NCI-H1417 treated with DMSO at 0.1 percent for 48 hours (cell line): Measurements from ENCODE around the gene TPGS1.

Experiments
- DNase-seq: peaks from one replicate; lab custom pipeline; 2025; lab: John Stamatoyannopoulos, UW

The TPGS1 gene

DNA sequence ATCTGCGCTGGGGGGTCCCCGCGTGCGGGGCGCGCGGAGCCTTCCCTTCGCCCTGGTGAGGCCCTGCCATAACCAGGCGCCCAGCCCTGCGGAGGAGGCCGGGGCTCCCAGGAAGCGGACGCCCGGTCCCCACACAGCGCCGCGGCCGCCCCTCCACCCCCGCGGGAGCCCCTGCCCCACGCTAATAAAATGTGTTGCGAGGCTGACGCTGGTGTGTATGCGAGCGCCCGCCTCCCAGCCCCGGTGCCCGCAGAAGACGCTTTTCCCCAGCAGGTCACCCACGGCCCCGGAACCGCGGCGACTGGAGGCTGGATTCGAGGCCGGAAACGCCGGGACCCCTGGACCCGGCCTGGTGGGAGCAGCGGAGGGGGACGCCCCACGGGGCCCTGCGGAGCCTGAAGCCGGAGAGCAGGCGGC lies 12.2 kb downstream of the TPGS1 start:
- no peak for DNase-seq

DNA sequence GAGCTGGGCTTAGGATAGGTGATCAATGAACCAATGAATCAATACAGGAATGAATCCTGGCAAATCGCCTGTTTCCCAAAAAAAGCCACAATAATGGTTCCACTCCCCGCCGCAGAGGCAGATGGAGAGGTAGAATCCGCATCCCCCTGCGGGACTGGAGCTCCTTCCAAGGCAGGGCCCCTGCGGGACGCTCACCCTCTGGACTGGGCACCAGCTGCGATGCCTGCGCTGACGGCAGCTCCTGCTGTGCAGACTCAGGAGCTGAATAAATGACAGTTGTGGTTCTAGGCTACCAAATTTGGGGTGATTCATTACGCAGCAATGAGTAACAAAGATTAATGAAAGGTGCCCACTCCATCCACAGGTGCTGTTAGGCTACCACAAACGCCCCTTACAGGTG lies 15.4 kb downstream of the TPGS1 start:
- DNase-seq: no peak

DNA sequence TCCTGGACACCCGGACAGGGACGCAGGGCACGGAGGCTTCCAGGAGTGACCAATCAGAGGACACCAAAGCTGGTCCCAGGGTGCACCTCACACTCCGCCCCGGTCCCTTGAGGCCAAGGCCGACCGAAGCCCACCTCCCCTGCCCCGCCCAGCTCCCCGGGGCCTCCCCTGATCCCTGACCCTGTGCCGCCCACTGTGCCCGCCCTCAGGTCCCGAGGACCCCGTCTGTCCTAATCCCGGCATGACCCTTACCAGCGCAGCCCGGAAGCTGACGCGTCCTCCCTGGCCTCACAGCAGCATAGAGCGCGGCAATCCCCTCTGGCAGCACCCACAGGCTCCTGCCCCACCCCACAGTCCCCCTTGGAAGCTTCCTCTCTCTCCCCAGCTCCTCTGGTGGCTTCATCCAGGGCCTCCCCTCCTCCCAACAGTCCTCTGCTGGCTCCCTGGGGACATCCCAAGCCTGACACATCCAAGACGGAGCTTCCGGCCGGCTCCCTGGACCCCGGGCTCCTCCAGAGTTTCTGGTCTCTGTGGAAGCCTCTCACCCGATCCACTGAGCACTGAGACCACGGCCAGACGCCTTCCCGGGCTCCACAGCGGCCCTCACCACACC lies 16.9 kb downstream of the TPGS1 start:
- DNase-seq: no peak

DNA sequence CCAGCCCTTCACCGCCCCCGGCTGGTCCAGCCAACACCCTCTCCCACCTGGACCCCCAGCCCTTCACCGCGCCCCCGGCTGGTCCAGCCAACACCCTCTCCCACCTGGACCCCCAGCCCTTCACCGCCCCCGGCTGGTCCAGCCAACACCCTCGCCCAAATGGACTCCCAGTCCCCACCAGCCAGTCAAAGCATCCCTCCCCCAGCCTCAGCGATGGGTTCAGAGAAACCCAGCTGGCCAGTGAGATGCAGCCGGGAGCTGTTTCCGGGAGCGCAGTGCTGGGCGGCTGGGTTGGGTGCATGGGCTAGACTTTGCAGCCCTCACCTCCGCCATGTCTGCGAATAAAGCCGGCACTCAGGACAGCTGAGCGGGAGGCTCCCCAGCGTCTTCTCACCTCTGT lies 17.7 kb downstream of the TPGS1 start:
- DNase-seq: no peak

DNA sequence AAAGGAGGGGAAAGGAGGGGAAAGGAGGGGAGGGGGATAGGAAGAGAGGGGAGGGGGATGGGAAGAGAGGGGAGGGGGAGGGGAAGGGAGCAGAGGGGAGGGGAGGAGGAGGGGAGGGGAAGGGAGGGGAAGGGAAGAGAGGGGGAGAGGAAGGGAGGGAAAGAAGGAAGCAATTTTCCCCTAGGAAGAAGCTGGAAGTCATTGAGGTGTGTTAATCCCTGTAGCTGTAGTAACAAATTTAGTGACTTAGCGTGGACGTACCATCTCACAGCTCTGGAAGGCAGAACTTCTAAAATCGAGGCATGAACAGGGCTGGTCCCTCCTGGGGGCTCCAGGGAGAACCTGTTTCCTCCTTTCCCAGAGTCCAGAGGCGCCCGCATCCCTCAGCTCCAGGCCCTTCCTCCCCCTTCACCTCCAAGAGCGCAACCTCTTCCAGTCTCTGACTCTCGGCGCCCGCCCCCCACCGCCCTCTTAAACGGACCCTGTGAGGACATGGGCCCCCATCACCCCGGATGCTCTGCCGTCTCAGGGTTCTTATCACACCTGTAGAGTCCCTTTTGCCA lies 18.6 kb downstream of the TPGS1 start:
- no peak for DNase-seq

DNA sequence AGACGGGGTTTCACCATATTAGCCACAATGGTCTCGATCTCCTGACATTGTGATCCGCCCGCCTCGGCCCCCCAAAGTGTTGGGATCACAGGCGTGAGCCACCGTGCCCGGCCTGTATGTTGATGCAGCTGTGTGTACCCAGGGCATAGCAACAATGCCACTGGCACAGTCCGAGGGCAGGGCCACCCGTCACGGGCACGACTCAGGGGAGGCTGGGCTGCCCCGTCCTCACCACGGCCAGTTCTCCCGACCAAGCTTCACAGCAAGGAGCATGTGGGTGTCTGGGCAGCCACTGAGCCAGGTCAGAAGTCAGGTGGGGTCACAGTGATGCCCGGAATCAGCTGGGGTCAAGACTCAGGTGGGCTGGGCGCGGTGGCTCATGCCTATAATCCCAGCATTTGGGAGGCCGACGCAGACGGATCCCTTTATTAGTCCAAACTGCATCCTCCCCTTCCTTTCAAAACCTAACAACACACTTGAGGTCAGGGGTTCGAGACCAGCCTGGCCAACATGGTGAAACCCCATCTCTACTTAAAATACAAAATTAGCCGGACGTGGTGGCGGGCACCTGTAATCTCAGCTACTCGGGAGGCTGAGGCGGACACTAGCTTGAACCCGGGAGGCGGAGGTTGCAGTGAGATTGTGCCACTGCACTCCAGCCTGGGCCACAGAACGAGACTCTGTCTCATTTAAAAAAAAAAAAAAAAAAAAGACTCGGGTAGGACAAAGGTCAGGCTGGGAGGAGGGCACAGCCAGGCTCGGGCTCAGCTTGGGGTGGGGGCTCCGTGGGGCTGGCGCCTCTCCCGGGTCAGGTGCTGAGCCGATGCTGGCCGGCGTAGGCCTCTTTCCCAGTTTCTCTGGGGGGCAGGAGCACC lies 23.1 kb downstream of the TPGS1 start:
- no peak for DNase-seq

DNA sequence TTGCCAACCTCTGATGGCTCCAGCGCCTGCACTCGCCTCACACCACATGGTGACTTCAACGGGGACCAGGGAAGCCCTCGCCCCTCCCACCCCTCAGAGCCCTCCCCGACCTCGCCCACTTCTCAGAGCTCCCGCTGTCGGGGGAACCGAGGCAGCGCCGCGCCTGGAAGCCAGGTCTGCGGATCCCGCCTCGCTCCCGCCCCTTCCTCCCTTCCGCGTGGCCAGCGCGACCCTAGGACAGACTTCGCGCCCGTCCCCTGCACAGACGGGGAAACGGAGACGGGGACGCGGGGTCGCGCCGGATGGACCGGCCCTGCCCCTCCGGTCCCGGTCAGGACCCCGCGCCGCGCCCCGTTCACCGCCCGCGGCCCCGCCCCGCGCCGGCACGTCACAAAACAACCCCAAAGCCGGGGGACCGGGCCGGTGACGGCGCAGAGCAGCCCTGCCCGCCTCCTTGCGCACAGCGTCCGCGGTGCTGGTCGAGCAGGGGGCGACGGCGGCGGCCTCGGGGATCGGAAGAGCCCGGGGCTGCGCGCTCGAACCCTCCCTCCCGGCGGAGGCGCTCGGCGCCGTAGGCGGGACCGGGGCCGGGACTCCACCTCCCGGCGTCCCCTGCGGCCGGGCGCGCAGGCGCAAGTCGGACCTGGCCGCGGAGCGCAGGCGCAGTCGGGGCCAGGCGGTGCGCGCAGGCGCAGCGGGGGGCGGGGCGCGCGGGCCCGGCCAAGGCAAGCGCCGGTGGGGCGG lies 23.9 kb downstream of the TPGS1 start:
- DNase-seq: peak; percentile 62

DNA sequence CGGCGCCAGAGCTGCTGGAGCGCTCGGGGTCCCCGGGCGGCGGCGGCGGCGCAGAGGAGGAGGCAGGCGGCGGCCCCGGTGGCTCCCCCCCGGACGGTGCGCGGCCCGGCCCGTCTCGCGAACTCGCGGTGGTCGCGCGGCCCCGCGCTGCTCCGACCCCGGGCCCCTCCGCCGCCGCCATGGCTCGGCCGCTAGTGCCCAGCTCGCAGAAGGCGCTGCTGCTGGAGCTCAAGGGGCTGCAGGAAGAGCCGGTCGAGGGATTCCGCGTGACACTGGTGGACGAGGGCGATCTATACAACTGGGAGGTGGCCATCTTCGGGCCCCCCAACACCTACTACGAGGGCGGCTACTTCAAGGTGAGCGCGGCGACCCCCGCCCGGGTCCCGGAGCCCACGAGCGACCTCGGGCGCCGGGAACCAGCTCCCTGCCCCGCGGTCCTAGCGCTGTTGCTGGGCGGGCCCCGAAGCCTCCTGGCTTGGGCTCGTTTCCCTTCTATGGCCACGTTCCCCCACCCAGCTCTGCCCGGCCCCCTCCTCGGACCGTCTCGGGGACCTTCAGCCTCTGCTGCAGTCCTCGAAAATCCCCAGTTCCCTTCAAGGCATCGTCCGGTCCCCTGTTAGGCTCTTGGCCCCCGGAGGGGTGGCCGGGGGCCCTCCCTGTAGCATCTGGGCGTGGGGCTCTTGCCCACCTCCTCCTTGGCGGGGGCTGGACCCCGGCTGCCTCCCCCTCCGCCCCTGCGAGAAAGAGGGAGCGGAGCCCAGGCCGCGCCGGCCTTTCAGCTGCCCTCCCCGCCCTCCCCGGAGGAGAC lies 24.7 kb downstream of the TPGS1 start, which contains the start of gene CDC34:
CDC34 (plus strand) TSS at position 8 of the 808 bp plus-strand sequence; CDS start at position 180, 172 bp downstream.
- no peak for DNase-seq

DNA sequence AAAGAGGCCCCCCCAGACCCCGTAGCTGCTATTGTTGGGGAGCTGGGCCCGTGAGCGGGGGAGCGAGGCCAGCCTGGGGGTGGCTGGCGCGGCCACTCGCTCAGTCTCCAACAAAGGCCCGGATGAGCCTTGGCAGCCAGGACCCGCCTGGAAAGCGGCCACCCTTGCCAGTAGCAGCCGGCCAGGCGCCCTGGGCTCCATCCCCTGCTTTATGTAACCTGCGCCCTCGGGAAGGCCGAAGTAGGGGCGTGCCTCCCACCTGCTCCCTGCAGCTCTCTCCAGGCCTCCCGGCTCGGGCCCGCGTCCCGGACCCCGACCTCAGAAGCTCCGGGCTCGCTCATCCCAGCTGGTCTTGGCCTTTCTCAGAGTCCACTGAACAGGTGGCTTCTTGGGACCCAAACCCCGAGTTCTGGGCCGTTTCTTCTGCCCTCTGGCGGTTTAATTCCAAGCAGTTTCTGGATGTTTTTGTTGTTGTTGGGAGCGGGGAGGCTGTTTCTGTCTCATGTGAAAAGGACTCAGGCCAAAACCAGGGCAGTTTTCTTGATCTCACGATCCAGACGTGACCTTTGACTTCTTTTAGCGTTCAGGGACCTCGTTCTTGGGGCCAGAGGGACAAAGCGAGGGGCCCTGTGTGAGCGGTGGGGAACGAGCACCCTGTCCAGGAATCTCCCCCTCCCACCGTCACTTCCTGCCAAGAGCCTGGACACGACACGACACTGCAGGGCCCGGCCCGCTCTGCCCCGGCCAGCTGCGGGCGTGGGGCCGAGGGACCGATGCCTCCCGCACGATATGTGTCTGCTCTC lies 25.5 kb downstream of the TPGS1 start:
- DNase-seq: no peak

DNA sequence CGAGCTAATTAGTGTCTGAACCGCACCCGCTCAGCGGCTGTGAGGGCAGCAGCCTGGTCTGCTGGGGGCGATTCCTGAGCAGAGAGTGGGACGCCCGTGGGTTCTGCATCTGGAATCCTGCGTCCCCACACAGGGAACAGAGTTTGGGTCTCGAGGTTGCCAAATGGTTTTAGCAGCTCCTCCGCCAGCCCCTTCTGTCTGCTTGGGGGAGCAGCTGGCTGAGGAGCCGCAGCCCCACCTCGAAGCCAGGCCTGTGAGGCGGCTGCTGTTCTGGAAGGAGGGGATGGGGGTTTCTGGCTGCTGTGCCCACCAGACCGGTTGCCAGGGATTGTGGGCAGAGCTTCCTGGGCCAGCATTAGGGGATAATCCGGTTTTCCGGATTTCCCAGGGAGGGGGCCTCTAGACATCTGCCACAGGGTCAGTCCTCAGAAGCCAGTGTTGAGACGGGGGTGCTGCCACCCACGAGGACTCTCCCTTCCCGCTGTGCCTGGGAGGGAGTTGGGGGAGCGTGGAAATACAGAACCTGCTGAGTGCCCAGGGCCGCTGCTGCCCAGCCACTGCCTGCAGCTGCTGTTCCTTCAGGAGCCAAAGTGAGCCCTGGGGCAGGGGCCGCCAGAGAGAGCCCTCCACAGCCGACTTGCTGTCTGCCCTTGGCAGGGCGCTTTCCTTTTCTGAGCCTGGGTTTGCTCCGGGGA lies 26.2 kb downstream of the TPGS1 start:
- DNase-seq: no peak

DNA sequence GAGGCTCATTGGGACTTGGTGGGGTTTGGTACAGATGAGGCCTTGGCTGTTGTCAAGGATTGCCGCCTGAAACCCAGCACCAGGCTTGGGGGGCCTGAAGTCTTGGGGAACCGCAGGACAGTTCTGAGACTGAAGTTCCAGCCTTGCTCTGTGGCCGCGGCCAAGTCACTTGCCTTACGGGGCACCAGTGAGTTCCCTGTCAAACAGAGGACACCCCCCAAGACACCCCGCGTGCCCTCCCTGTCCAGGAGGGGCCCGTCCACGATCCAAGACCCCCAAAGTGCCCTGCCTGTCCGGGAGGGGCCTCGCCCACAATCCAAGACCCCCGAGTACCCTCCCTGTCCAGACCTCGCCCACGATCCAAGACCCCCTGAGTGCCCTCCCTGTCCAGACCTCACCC lies 26.8 kb downstream of the TPGS1 start:
- DNase-seq: no peak

DNA sequence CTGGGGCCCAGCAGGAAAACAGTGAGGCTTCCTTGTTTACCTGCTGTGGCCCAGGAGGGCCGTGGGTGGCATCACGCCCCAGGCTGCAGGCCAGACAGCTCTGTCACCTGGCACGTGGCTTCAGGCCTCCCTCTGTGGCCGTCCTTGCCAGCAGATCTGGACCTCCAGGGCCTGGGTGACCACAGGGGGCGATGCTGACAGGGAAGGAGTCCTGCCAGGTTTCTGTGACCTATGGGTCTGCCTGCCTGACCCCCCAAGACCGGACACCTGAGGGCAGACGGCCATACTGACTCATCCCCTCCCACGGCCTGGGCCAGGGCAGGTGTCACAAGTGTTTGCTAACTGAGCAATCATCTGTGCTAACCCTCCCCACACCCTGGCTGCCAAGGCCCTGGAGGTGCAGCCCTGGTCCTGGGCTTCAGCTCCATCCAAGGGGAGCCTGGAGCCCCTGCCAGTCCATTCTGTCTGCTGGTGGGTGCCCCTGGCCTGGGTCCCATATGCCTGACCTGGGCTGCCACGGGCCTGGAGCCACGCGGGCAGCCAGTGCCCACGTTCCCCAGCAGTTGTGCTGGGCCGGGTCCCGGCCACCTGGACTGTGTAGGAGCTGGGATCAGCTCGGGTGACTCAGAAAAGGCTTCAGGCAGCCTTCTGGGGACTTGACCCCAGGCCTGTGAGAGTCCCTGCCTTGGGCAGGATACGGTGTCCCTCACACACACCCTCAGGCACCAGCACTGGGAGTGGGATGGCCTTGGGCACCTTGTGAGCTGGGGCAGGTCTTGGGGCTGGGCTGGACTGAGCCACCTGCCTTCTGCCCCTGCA lies 27.9 kb downstream of the TPGS1 start:
- DNase-seq: no peak

DNA sequence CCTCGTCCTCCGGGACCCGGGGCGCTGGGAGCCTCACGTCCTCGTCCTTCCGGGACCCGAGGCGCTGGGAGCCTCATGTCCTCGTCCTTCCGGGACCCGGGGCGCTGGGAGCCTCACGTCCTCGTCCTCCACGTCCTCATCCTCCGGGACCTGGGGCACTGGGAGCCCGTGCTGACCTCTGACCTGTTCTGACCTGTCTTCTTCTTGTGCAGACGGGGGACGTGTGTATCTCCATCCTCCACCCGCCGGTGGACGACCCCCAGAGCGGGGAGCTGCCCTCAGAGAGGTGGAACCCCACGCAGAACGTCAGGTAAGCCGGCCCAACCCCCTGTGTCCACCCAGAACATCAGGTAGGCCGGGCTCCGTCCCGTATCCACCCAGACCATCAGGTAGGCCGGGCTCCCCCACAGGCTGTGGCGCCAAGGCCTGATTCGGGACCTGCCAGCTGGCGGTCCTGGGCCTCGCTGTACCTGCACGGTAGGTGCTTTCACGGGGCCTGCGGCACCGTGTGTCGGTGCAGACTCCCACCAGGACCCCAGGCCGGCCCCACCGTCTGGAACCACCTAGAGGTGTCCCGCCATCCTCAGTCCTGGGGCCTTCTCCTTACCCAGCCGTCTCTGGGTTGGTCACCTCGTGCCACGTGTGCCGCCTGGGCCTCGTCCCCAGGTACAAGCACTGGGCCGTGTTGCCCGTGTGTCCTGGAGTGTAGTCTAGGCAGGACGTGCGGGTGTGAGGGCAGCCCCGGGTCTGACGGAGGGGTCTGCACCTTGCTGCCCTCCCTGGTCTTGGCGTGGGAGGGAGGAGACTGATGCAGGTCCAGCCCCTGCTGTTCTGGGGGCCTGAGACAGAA lies 29.0 kb downstream of the TPGS1 start:
- no peak for DNase-seq

DNA sequence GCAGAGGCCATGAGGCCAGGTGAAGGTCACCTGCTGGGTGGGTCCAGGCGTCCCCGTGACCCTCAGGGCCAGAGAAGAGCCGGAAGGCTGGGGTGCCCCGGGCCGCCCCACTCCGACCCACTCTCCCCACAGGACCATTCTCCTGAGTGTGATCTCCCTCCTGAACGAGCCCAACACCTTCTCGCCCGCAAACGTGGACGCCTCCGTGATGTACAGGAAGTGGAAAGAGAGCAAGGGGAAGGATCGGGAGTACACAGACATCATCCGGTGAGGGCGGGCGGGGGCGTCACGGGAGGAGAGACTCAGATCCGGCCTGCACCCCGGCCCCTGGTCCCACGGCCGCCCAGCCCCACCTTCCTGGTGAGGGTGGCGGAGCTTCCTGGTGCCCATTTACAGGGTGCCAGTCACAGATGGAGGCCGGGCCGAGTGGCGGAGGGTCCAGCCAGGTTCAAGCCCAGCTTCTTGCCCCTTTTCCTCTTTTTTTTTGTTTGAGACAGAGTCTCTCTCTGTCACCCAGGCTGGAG lies 29.6 kb downstream of the TPGS1 start:
- no peak for DNase-seq

DNA sequence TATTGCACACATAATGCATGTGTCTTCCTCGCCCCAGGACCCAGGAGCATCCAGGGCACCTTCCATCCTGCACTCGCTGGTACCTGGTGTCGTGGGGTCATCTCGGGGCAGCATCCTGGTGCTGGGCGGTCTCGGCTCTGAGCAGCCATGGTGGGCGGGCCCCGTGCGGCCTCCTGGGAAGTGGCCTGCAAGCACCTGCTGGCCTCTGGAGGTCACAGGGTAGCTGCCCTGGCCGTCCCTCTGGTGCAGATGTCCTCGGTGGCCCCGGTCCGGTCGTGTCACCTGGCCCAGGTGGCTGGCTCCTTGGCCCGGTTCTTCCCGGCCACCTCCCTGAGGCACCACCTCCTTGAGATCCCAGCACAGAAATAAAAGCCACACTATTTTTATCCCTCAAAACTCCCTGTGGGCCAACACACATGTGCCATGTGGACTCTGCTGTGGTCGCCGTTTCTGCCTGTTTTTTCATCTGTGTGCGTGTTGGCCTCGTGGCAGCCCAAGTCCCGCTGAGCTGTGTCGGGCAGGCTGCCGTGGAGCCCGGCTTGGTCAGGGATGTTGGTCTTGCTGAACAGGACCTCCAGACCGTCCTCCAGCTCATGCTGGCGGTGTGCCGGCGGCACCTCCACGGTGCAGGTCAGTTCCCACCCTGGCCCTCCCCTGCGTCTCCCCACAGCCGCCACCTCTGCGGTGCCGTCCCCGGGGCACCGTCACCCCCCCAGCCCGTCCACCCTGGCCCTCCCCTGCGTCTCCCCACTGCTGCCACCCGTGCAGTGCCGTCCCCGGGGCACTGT lies 31.5 kb downstream of the TPGS1 start:
- DNase-seq: no peak

DNA sequence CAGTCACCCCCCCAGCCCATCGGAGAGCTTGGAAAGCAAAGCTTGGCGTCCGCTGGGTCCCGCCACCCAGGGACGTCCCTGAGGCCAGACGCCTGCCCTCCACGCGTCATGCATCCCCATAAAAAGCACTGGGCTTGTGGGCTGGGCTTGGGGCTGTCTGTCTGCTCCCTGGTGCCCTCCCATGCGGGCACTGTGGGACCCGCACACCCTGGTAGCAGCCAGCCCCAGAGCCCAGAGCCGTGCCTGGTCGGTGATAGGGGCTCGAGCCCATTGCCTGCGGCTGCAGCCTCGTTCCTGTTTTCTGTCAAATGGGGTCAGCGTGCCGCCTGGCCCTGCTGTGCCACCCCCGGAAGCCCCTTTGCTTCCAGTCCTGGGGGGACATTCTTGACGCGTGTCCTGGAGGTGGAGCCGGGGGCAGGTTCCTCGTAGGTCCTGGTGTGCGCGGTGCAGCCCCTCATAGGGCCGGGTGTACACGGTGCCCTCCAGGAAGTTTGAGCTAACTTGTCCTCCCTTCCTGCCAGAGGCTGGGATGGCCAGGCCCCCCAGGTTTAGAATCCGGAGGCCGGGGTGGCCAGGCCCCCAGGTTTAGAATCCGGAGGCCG lies 32.2 kb downstream of the TPGS1 start:
- DNase-seq: no peak
